Activated T-cell treated with anti-CD3 and anti-CD28 coated beads for 48 hours (primary cell): ENCODE measurements around the gene ERGIC1.
"Not testable (repeated sequence)": the region's sequence is repeated elsewhere in the genome, so short reads cannot be mapped to it uniquely, and the experiment has no call there.

Experiments
- DNase-seq: peaks from one replicate; pipeline ENCODE4 v3.0.0-alpha.2; 2020; ENCODE audit warnings: low read depth

ERGIC1 gene

GRCh38 chr5:172848419-172848818, 14.4 kb downstream of the ERGIC1 start:
- no peak for DNase-seq

GRCh38 chr5:172849606-172850453, 15.8 kb downstream of the ERGIC1 start:
- DNase-seq: no peak

GRCh38 chr5:172850454-172850797, 16.4 kb downstream of the ERGIC1 start:
- DNase-seq: no peak

GRCh38 chr5:172851254-172851653, 17.2 kb downstream of the ERGIC1 start:
- not testable (repeated sequence) for DNase-seq

- DNase-seq: no peak
These were observed 18.7 kb downstream of the ERGIC1 start for GRCh38 chr5:172852490-172853354.

- no peak for DNase-seq
These were observed 19.4 kb downstream of the ERGIC1 start for GRCh38 chr5:172853355-172853975.

GRCh38 chr5:172854451-172854871, 20.4 kb downstream of the ERGIC1 start:
- no peak for DNase-seq

- no peak for DNase-seq
These were observed 20.9 kb downstream of the ERGIC1 start for GRCh38 chr5:172854971-172855370.

GRCh38 chr5:172855597-172856292, 21.7 kb downstream of the ERGIC1 start:
- no peak for DNase-seq

- DNase-seq: no peak
These were observed 22.3 kb downstream of the ERGIC1 start for GRCh38 chr5:172856336-172856735.

- no peak for DNase-seq
These were observed 23.9 kb downstream of the ERGIC1 start for GRCh38 chr5:172857982-172858381.

- DNase-seq: no peak
These were observed 24.5 kb downstream of the ERGIC1 start for GRCh38 chr5:172858511-172858989.

- no peak for DNase-seq
These were observed 25.1 kb downstream of the ERGIC1 start for GRCh38 chr5:172858990-172859811.

GRCh38 chr5:172859966-172860365, 25.9 kb downstream of the ERGIC1 start:
- DNase-seq: no peak

- DNase-seq: no peak
These were observed 26.7 kb downstream of the ERGIC1 start for GRCh38 chr5:172860520-172861443.

GRCh38 chr5:172861461-172861860, 27.4 kb downstream of the ERGIC1 start:
- no peak for DNase-seq

GRCh38 chr5:172862165-172862801, 28.2 kb downstream of the ERGIC1 start:
- DNase-seq: no peak

GRCh38 chr5:172864171-172864570, 30.1 kb downstream of the ERGIC1 start:
- DNase-seq: not testable (repeated sequence)

- DNase-seq: no peak
These were observed 30.7 kb downstream of the ERGIC1 start for GRCh38 chr5:172864747-172865146.
